Measurements from ENCODE around the gene SEMA3B. TPM values are rescaled to one million over a fixed set of nuclear protein-coding genes. Genes with fewer than 3 reads are reported as not detected.

SEMA3B gene
- total RNA-seq, 1 experiment from 2014 or later, result 6.4 TPM

- Histone ChIP-seq H2BK120ac (ENCODE audit: low read depth, low read length, poor library complexity, severe bottlenecking) (no peak overlapping the region), H3K14ac (ENCODE audit: insufficient read depth, low read length) (0 out of 2 replicates have a peak overlapping the region, but pooled peaks have one; percentile 25), H3K27me3 (ENCODE audit: insufficient read depth, low read length) (no peaks in the 10 kb centered on the region), H2BK20ac (ENCODE audit: low read depth, low read length, poor library complexity, severe bottlenecking) (no peak overlapping the region), H4K91ac (ENCODE audit: insufficient read length, low read depth, low read length) (no peak overlapping the region), H4K5ac (ENCODE audit: insufficient read length, low read depth, low read length) (no peak overlapping the region), H3K4ac (ENCODE audit: low read depth, low read length) (no peak overlapping the region), H3K4me1 (ENCODE audit: insufficient read depth, low read length) (peaks cover 6% of the 10 kb centered on the region; the same call in 1 of the 2 replicates), H3K79me2 (ENCODE audit: insufficient read depth, low read length) (peaks cover 4% of the 10 kb centered on the region; the same call in 1 of the 2 replicates), H3K9me3 (ENCODE audit: control insufficient read depth, low read depth, low read length) (no peaks in the 10 kb centered on the region), H2AFZ (ENCODE audit: low read length) (no peak overlapping the region), H4K20me1 (ENCODE audit: control insufficient read depth, insufficient read depth, insufficient read length) (no peaks in the 10 kb centered on the region), H2BK12ac (ENCODE audit: insufficient read length, low read depth, low read length) (no peak overlapping the region), H3K56ac (ENCODE audit: insufficient read length, low read depth, low read length) (no peak overlapping the region), H3K9ac (ENCODE audit: extremely low read depth, insufficient read length, low read length) (peak overlapping the region; percentile 84), H2BK15ac (ENCODE audit: low read depth, low read length) (no peak overlapping the region), H2BK5ac (ENCODE audit: insufficient read length, low read length) (no peak overlapping the region), H4K8ac (replicated peaks; ENCODE audit: insufficient read length, low read depth, low read length) (no peak overlapping the region), H2AK5ac (ENCODE audit: insufficient read length, low read length) (no peak overlapping the region), H3K27ac (ENCODE audit: insufficient read length, low read depth, low read length) (no peak overlapping the region), H3T11ph (ENCODE audit: low read length) (no peak overlapping the region), H3K23me2 (ENCODE audit: insufficient read length, low read depth, low read length, poor library complexity, severe bottlenecking) (peaks cover 18% of the 10 kb centered on the region), H3K18ac (ENCODE audit: insufficient read length, low read depth, low read length) (no peak overlapping the region), H3K4me2 (ENCODE audit: insufficient read depth, insufficient read length, low read length) (peak overlapping the region; percentile 94), H3K23ac (ENCODE audit: insufficient read length, low read depth, low read length) (no peak overlapping the region), H3K79me1 (ENCODE audit: insufficient read depth, low read depth, low read length, poor library complexity, severe bottlenecking) (peaks cover 6% of the 10 kb centered on the region)
- peaks cover 22 to 54% (median 37%) of the 10 kb centered on the region in 3 experiments; a peak in 6 of 7 replicates for H3K36me3 Mint-ChIP-seq (ENCODE audit: insufficient read depth in 1 of 3, low read depth in 3 of 3)
- no peaks in the 10 kb centered on the region; the same call in 1 of the 2 replicates for H3K27me3 Mint-ChIP-seq (ENCODE audit: low read depth)
- TF ChIP-seq CTCF (conservative IDR thresholded peaks at IDR 0.05), result no peak
- H3K4me1 Mint-ChIP-seq, result peaks cover 15 to 31% of the 10 kb centered on the region in 2 experiments
- peak overlapping the region; percentile 88 to 96 for H3K4me3 Mint-ChIP-seq
- no peak for DNase-seq
- peak overlapping the region in 1 of 3 experiments; percentile 53; a peak in 1 of 7 replicates for H3K27ac Mint-ChIP-seq
- no CpG with 5 or more reads among the region's 4 CpGs for WGBS (ENCODE audit: extremely low coverage, insufficient read length, low lambda C conversion rate)
- no peaks in the 10 kb centered on the region for H3K9me3 Mint-ChIP-seq
Measured at GRCh38 chr3:50327129-50327528, 58.2 kb downstream of the SEMA3B start.

Small RNA genes within 50 kb of the gene (microRNA-seq; reads per million reads assigned to microRNA genes)
- not detected for gene MIR5787 (ENCODE audit: borderline microRNAs expressed)

Other genes starting within 250 kb of the SEMA3B start
- gene RBM5, start 180.2 kb upstream of the SEMA3B start, total RNA-seq (2021), result 110 and 123 TPM in 2 replicates
- 11.9 and 14.3 TPM in 2 replicates for gene SEMA3F, start 113.8 kb upstream of the SEMA3B start, total RNA-seq (2021)
- gene GNAT1, start 77.5 kb upstream of the SEMA3B start, total RNA-seq (2021), result 0.18 TPM in 1 of 2 replicates, not detected in the other
- 1.4 and 3.2 TPM in 2 replicates for gene SLC38A3, start 63.9 kb upstream of the SEMA3B start, total RNA-seq (2021)
- 210 and 218 TPM in 2 replicates for gene GNAI2, start 32.9 kb upstream of the SEMA3B start, total RNA-seq (2021)
- gene LSMEM2, start 9.9 kb downstream of the SEMA3B start, total RNA-seq (2021), result 0.24 and 0.50 TPM in 2 replicates
- 107 and 109 TPM in 2 replicates for gene IFRD2, start 23.3 kb downstream of the SEMA3B start, total RNA-seq (2021)
- 2.3 and 3.1 TPM in 2 replicates for gene HYAL3, start 30.3 kb downstream of the SEMA3B start, total RNA-seq (2021)
- gene NAA80, start 30.3 kb downstream of the SEMA3B start, total RNA-seq (2021), result 4.9 and 6.0 TPM in 2 replicates
- 2.0 and 2.2 TPM in 2 replicates for gene HYAL1, start 34.4 kb downstream of the SEMA3B start, total RNA-seq (2021)
- gene HYAL2, start 53.6 kb downstream of the SEMA3B start, total RNA-seq (2021), result 51.9 and 57.6 TPM in 2 replicates
- gene TUSC2, start 59.1 kb downstream of the SEMA3B start, total RNA-seq (2021), result 33.5 and 35.5 TPM in 2 replicates
- 15.1 and 15.8 TPM in 2 replicates for gene RASSF1, start 71.7 kb downstream of the SEMA3B start, total RNA-seq (2021)
- 0.61 and 1.4 TPM in 2 replicates for gene ZMYND10, start 76.6 kb downstream of the SEMA3B start, total RNA-seq (2021)
- 23.0 and 23.4 TPM in 2 replicates for gene NPRL2, start 81.6 kb downstream of the SEMA3B start, total RNA-seq (2021)
- gene CYB561D2, start 81.7 kb downstream of the SEMA3B start, total RNA-seq (2021), result 16.8 and 19.0 TPM in 2 replicates
- gene TMEM115, start 90.4 kb downstream of the SEMA3B start, total RNA-seq (2021), result 32.3 and 34.0 TPM in 2 replicates
- gene CACNA2D2, start 234.5 kb downstream of the SEMA3B start, total RNA-seq (2021), result 27.7 and 28.1 TPM in 2 replicates